NB4 (cell line): Measurements from ENCODE around the gene FAM210A.

ENCODE experiments used
- CTCF ChIP-seq: IDR thresholded peaks from one replicate; pipeline ENCODE4 v1.5.1; 2012; ENCODE audit warnings: low read depth, low read length
- MAX ChIP-seq: IDR thresholded peaks from 2 replicates; pipeline ENCODE4 v1.6.1; 2011; ENCODE audit warnings: low read depth, low read length
- POLR2A ChIP-seq: IDR thresholded peaks from 2 replicates; pipeline ENCODE4 v1.6.1; 2011; ENCODE audit warnings: mild to moderate bottlenecking; ENCODE audit not compliant: insufficient read length; ENCODE audit errors: extremely low read depth

GRCh38 chr18:13641551-13642439, 84.6 kb downstream of the FAM210A start:
- no peak for TF ChIP-seq CTCF
- no peak for TF ChIP-seq POLR2A
- TF ChIP-seq MAX, result no peak
